Keratinocyte (primary cell): ENCODE measurements around the gene FAM13A. TPM values are rescaled to one million over a fixed set of nuclear protein-coding genes. Genes with fewer than 3 reads are reported as not detected.

ENCODE experiments used
- DNase-seq: peaks from one replicate; pipeline ENCODE4 v3.0.0-alpha.2; 2011; ENCODE audit warnings: low read depth, missing footprints, low spot score
- FAIRE-seq: peaks from 2 replicates; lab custom pipeline; 2011; peaks lifted over from hg19 to GRCh38; lab: Jason Lieb, UNC
- H2AFZ ChIP-seq: 2 replicates; pipeline ENCODE4 v1.6.0; 2012; ENCODE audit warnings: low read length, control low read depth, inconsistent platforms; ENCODE audit not compliant: control insufficient read depth
- H3K27ac ChIP-seq: 2 replicates; pipeline ENCODE4 v1.5.1; 2011; ENCODE audit warnings: low read length; ENCODE audit not compliant: control insufficient read depth, insufficient read depth
- H3K27me3 ChIP-seq: 3 replicates; pipeline ENCODE4 v1.6.0; 2011; ENCODE audit warnings: low read length; ENCODE audit not compliant: control insufficient read depth, insufficient read depth; ENCODE audit errors: extremely low read depth
- H3K36me3 ChIP-seq, 2 experiments: 2 replicates in 1 of 2; 3 replicates in 1 of 2; pipeline ENCODE4 v1.5.1; 2011; ENCODE audit warnings: low read length in 2 of 2, mild to moderate bottlenecking in 1 of 2; ENCODE audit not compliant: control insufficient read depth in 2 of 2, insufficient read depth in 2 of 2; ENCODE audit errors: extremely low read depth in 1 of 2
- H3K4me1 ChIP-seq: 3 replicates; pipeline ENCODE4 v1.5.1; 2011; ENCODE audit warnings: low read length; ENCODE audit not compliant: control insufficient read depth, insufficient read depth; ENCODE audit errors: extremely low read depth
- H3K4me2 ChIP-seq: 3 replicates; pipeline ENCODE4 v1.6.0; 2011; ENCODE audit warnings: low read depth, low read length; ENCODE audit not compliant: control insufficient read depth, insufficient read depth; ENCODE audit errors: extremely low read depth
- H3K4me3 ChIP-seq, 3 experiments: fragments of 200-600 bp in 1 of 3; sonication (generic) in 1 of 3; 2 replicates in 2 of 3; 3 replicates in 1 of 3; pipeline ENCODE4 v1.5.1; 2011 to 2016; ENCODE audit warnings: low read length in 3 of 3, mild to moderate bottlenecking in 3 of 3, control low read depth in 2 of 3, inconsistent platforms in 1 of 3, low read depth in 1 of 3, mixed read lengths in 1 of 3, mixed run types in 1 of 3, moderate library complexity in 1 of 3; ENCODE audit not compliant: control insufficient read depth in 2 of 3, insufficient read depth in 2 of 3; ENCODE audit errors: extremely low read depth in 1 of 3
- H3K79me2 ChIP-seq: 2 replicates; pipeline ENCODE4 v1.6.0; 2012; ENCODE audit warnings: low read length; ENCODE audit not compliant: control insufficient read depth, insufficient read depth
- H3K9ac ChIP-seq: 3 replicates; pipeline ENCODE4 v1.6.0; 2011; ENCODE audit warnings: low read length; ENCODE audit not compliant: control insufficient read depth, insufficient read depth; ENCODE audit errors: extremely low read depth
- H3K9me1 ChIP-seq: 3 replicates; pipeline ENCODE4 v1.6.0; 2011; ENCODE audit warnings: low read length; ENCODE audit not compliant: control insufficient read depth, insufficient read depth; ENCODE audit errors: extremely low read depth
- H3K9me3 ChIP-seq: 2 replicates; pipeline ENCODE4 v1.5.1; 2012; ENCODE audit warnings: low read depth, low read length; ENCODE audit not compliant: control insufficient read depth
- H4K20me1 ChIP-seq: 3 replicates; pipeline ENCODE4 v1.6.0; 2011; ENCODE audit warnings: low read length; ENCODE audit not compliant: control insufficient read depth, insufficient read depth; ENCODE audit errors: extremely low read depth
- CTCF ChIP-seq, 3 experiments: IDR thresholded peaks in 1 of 3; conservative IDR thresholded peaks in 1 of 3; optimal IDR thresholded peaks in 1 of 3; 2 replicates in 2 of 3; 3 replicates in 1 of 3; pipeline versions ENCODE3 to v1.5.1; 2011; ENCODE audit warnings: low read length in 3 of 3, mild to moderate bottlenecking in 3 of 3, moderate library complexity in 2 of 3, control low read depth in 1 of 3, inconsistent platforms in 1 of 3; ENCODE audit not compliant: insufficient read depth in 2 of 3; ENCODE audit errors: extremely low read depth in 1 of 3
- EZH2 ChIP-seq: IDR thresholded peaks from one replicate; pipeline ENCODE4 v1.6.1; 2012; ENCODE audit warnings: inconsistent platforms, mild to moderate bottlenecking, low read length, moderate library complexity
- dilution Hi-C: fragments of 300-500 bp; cut with MboI; formaldehyde crosslinking; loops from one replicate; pipeline ENCODE4 v1.7.0; 2020; ENCODE audit warnings: low sequenced_read_pairs; ENCODE audit not compliant: extremely low pct_ligation_motif_present
- polyA plus RNA-seq, 5 experiments: library from polyadenylated mRNA; depleted of rRNA in 3 of 5; stranded (reverse) in 3 of 5; stranded (forward) in 1 of 5; unstranded in 1 of 5; fragments of >200 nt; gene quantifications; 1 replicate in 1 of 5; 2 replicates in 3 of 5; 3 replicates in 1 of 5; pipeline versions ENCODE4 v1.2.1 to v1.2.3, GENCODE V29; 2011 to 2012; ENCODE audit warnings: missing spikeins in 2 of 5, low read depth in 1 of 5, low replicate concordance in 1 of 5

The FAM13A gene
- polyA plus RNA-seq, 1 donor (not counting 4 experiments of a cell fraction or from before 2014, with no cell fraction given), result 6.0 TPM

GRCh38 chr4:88846206-88846790 lies 210.7 kb downstream of the FAM13A start:
- dilution Hi-C loops, result no loop called here
- Histone ChIP-seq H3K27ac (no peak overlapping the region), H3K27me3 (no peaks in the 10 kb centered on the region), H3K36me3 (no peaks in the 10 kb centered on the region), H3K9ac (no peak overlapping the region), H3K9me1 (no peaks in the 10 kb centered on the region), H4K20me1 (no peaks in the 10 kb centered on the region), H3K4me3 (no peak overlapping the region), H3K4me1 (no peaks in the 10 kb centered on the region), H2AFZ (no peak overlapping the region), H3K79me2 (no peaks in the 10 kb centered on the region), H3K9me3 (no peaks in the 10 kb centered on the region), H3K4me2 (no peak overlapping the region)
- FAIRE-seq (no peak), DNase-seq (no peak)
- TF ChIP-seq EZH2 (no peak), CTCF (optimal IDR thresholded peaks at IDR 0.05 in 1 of 3, IDR thresholded peaks at IDR 0.05 in 1 of 3, conservative IDR thresholded peaks at IDR 0.05 in 1 of 3; ENCODE audit: extremely low read depth in 1 of 3, insufficient read depth in 2 of 3, low read length in 3 of 3) (no peak)

- TF ChIP-seq CTCF (optimal IDR thresholded peaks at IDR 0.05 in 1 of 3, IDR thresholded peaks at IDR 0.05 in 1 of 3, conservative IDR thresholded peaks at IDR 0.05 in 1 of 3; ENCODE audit: extremely low read depth in 1 of 3, insufficient read depth in 2 of 3, low read length in 3 of 3), result no peak
- TF ChIP-seq EZH2, result no peak
- no peaks in the 10 kb centered on the region for H3K9me1 ChIP-seq
- no peaks in the 10 kb centered on the region for H4K20me1 ChIP-seq
- H3K27ac ChIP-seq, result no peak overlapping the region
- no peaks in the 10 kb centered on the region for H3K79me2 ChIP-seq
- no peak overlapping the region for H3K4me3 ChIP-seq
- no peak overlapping the region for H3K9ac ChIP-seq
- no peaks in the 10 kb centered on the region for H3K36me3 ChIP-seq
- no peak overlapping the region for H2AFZ ChIP-seq
- dilution Hi-C loops, result no loop called here
- H3K9me3 ChIP-seq, result no peaks in the 10 kb centered on the region
- no peaks in the 10 kb centered on the region for H3K27me3 ChIP-seq
- DNase-seq (no peak), FAIRE-seq (no peak)
- no peak overlapping the region for H3K4me2 ChIP-seq
- no peaks in the 10 kb centered on the region for H3K4me1 ChIP-seq
Measured at GRCh38 chr4:88843067-88843685, 213.8 kb downstream of the FAM13A start.
